Gastrocnemius medialis (tissue), 4 donors: ENCODE measurements around the gene LRRC28. TPM values are rescaled to one million over a fixed set of nuclear protein-coding genes. Genes with fewer than 3 reads are reported as not detected.

Source experiments
- ATAC-seq, 2 donors: fragments of 150-250 bp; one replicate each; pipeline ENCODE4 v1.9.1; 2016
- DNase-seq, 2 donors: peaks; one replicate each; pipeline ENCODE4 v3.0.0-alpha.2; 2019
- H3K27ac ChIP-seq, 4 donors: fragments of 200-600 bp; sonication (generic); 1 replicate in 1 of 4; 2 replicates in 3 of 4; pipeline ENCODE4 v1.5.1; 2016 to 2018; ENCODE audit warnings: mild to moderate bottlenecking in 2 of 4, moderate library complexity in 1 of 4
- H3K27me3 ChIP-seq, 3 donors: fragments of 200-600 bp; sonication (generic) in 2 of 3; 1 replicate in 1 of 3; 2 replicates in 2 of 3; pipeline versions ENCODE4 v1.5.1 to v1.6.0; 2016 to 2019; ENCODE audit warnings: mild to moderate bottlenecking in 1 of 3, moderate library complexity in 1 of 3
- H3K36me3 ChIP-seq, 2 donors: fragments of 200-600 bp; sonication (generic) in 1 of 2; one replicate each; pipeline ENCODE4 v1.5.1; 2017 to 2018
- H3K4me1 ChIP-seq, 2 donors: fragments of 200-600 bp; sonication (generic) in 1 of 2; one replicate each; pipeline ENCODE4 v1.5.1; 2016 to 2017; ENCODE audit warnings: mild to moderate bottlenecking in 2 of 2
- H3K4me3 ChIP-seq, 4 donors: fragments of 200-600 bp; sonication (generic) in 3 of 4; 1 replicate in 1 of 4; 2 replicates in 3 of 4; pipeline ENCODE4 v1.5.1; 2016 to 2019; ENCODE audit warnings: mild to moderate bottlenecking in 2 of 4
- H3K9me3 ChIP-seq, 3 donors: fragments of 200-600 bp; sonication (generic) in 2 of 3; 1 replicate in 1 of 3; 2 replicates in 2 of 3; pipeline ENCODE4 v1.5.1; 2016 to 2019
- POLR2A ChIP-seq, 2 donors: fragments of 450-650 bp; IDR thresholded peaks; one replicate each; pipeline ENCODE4 v1.6.1; 2017; ENCODE audit warnings: antibody characterized with exemption in 2 of 2, mild to moderate bottlenecking in 2 of 2, moderate library complexity in 2 of 2
- in situ Hi-C, 4 donors: fragments of 200-750 bp; cut with MboI; loops; one replicate each; pipeline versions ENCODE4 v1.15.0 to v1.8.0; 2017; ENCODE audit warnings: low sequenced_read_pairs in 4 of 4
- intact Hi-C: fragments of 100-400 bp; cut with DNase I; formaldehyde crosslinking; loops from one replicate; pipeline ENCODE4 v1.15.1; 2023; ENCODE audit warnings: low total_unique reads
- total RNA-seq, 4 donors: library from RNA; depleted of rRNA; stranded (reverse); fragments of >200 nt; gene quantifications; one replicate each; pipeline versions ENCODE4 v1.1.0 to v1.2.3, GENCODE V29; 2016
- TF ChIP-seq, protein P1 (sequence below), 5 experiments: fragments of 450-650 bp in 3 of 5; fragments of 200-600 bp in 2 of 5; sonication (generic) in 2 of 5; IDR thresholded peaks in 4 of 5; conservative IDR thresholded peaks in 1 of 5; 1 replicate in 4 of 5; 2 replicates in 1 of 5; pipeline ENCODE4 v1.5.1; 2016 to 2019; ENCODE audit warnings: antibody characterized with exemption in 5 of 5, mild to moderate bottlenecking in 3 of 5, moderate library complexity in 3 of 5

The LRRC28 gene
- total RNA-seq, 4 donors from 2014 or later = 22.0 to 48.5 (median 36.9) TPM

DNA sequence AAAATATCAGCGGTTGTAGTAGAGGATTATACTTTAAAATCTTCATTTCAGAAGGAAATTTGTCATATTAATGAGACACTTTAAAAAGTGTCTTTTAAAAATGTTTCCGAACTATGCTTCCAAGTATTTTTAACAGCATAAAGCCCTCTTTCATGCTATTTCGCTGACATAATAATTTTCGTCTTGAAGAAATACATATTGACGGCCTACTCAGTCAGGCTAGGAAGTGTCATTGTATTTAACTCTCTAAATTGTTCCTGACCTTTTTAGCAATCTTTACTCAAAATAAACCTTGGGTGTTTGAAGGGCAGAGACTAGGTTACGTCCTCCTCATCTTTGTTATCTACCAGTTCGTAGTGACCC lies 806 bp upstream of the LRRC28 start:
- H3K27ac ChIP-seq = peak overlapping the region; percentile 86 to 96 (median 94)
- in situ Hi-C loops (no loop called here), intact Hi-C loops (loop anchor here (2.0 to 10.0 kb wide), 3 partner anchors 70 to 674 kb away; no protein-coding TSS in a partner anchor)
- peak overlapping the region; percentile 53 to 89 (median 84) for H3K4me3 ChIP-seq
- H3K4me1 ChIP-seq = peaks cover 34 to 40% of the 10 kb centered on the region in 2 donors
- no peaks in the 10 kb centered on the region for H3K36me3 ChIP-seq
- H3K27me3 ChIP-seq = no peaks in the 10 kb centered on the region
- ATAC-seq (no peak), DNase-seq (no peak)
- TF ChIP-seq, protein P1, sequence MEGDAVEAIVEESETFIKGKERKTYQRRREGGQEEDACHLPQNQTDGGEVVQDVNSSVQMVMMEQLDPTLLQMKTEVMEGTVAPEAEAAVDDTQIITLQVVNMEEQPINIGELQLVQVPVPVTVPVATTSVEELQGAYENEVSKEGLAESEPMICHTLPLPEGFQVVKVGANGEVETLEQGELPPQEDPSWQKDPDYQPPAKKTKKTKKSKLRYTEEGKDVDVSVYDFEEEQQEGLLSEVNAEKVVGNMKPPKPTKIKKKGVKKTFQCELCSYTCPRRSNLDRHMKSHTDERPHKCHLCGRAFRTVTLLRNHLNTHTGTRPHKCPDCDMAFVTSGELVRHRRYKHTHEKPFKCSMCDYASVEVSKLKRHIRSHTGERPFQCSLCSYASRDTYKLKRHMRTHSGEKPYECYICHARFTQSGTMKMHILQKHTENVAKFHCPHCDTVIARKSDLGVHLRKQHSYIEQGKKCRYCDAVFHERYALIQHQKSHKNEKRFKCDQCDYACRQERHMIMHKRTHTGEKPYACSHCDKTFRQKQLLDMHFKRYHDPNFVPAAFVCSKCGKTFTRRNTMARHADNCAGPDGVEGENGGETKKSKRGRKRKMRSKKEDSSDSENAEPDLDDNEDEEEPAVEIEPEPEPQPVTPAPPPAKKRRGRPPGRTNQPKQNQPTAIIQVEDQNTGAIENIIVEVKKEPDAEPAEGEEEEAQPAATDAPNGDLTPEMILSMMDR (IDR thresholded peaks at IDR 0.05 in 4 of 5, conservative IDR thresholded peaks at IDR 0.05 in 1 of 5) = no peak
- TF ChIP-seq POLR2A (IDR thresholded peaks at IDR 0.05) = no peak
- no peaks in the 10 kb centered on the region for H3K9me3 ChIP-seq

DNA sequence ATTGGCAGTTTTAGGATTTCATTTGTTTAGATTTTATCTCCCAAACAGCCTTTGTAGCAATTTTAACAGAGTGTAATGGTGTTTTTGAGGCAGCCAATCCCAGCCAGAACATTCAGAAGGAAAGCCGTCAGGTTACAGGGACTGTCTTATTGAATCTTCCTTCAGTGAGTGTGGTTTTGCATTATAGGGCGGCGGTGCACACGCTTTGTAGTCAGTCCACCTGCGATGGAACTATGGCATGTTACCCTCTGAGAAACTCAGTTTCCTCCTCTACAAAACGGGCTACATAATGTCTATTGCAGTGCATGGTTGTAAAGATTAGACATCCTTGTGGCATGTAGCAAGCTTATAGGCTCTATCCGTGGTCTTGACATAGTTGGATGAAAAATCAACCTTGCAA lies 1.0 kb downstream of the LRRC28 start:
- in situ Hi-C loops (no loop called here), intact Hi-C loops (loop anchor here (5.0 to 10.0 kb wide), 2 partner anchors 260 to 672 kb away; no protein-coding TSS in a partner anchor)
- Histone ChIP-seq H3K4me3 (peak overlapping the region; percentile 76 to 89 (median 86)), H3K9me3 (no peaks in the 10 kb centered on the region), H3K36me3 (peaks cover 0 to 12% of the 10 kb centered on the region in 2 donors), H3K4me1 (peaks cover 30 to 36% of the 10 kb centered on the region in 2 donors), H3K27me3 (no peaks in the 10 kb centered on the region), H3K27ac (peak overlapping the region; percentile 93 to 96 (median 96))
- no peak for DNase-seq
- no peak for TF ChIP-seq POLR2A (IDR thresholded peaks at IDR 0.05)
- TF ChIP-seq, protein P1 (IDR thresholded peaks at IDR 0.05 in 4 of 5, conservative IDR thresholded peaks at IDR 0.05 in 1 of 5) = no peak
- ATAC-seq = no peak

DNA sequence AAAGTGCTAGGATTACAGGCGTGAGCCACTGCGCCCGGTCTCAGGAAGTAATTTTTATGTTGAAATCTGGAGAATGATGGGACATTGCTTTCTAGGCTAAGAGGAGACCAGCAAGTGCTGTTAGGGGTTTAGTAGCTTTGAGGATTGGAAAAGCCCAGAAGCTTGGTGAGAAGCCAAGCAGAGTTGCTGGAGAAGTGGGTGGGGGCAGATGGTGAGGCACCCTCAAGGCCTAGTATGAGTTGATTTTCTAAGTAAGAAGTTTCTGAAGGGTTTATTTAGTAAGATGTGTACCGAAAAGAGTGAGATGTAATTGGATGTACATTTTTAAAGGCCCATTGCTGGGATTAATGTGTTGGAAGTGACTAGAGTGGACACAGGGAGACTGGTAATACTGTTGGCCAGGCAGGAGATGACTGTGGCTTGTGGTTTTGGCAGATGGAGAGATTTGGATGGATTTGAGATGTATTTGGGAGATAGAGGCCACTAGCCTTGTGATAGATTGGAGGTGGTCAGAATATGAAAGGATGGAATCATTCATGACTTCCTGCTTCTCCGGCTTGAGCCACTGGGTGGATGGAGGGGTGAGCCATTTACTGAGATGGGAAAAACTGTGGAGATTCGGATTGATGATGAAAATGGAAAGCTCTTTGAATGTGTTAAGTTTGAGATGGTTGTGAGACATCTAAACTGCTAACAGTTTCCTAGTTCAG lies 2.3 kb downstream of the LRRC28 start:
- DNase-seq (no peak), ATAC-seq (no peak)
- TF ChIP-seq POLR2A (IDR thresholded peaks at IDR 0.05) = no peak
- TF ChIP-seq, protein P1 (IDR thresholded peaks at IDR 0.05 in 4 of 5, conservative IDR thresholded peaks at IDR 0.05 in 1 of 5) = no peak
- in situ Hi-C loops = no loop called here
- Histone ChIP-seq H3K4me1 (peaks cover 18 to 24% of the 10 kb centered on the region in 2 donors), H3K27ac (no peak overlapping the region), H3K27me3 (no peaks in the 10 kb centered on the region), H3K4me3 (no peak overlapping the region), H3K36me3 (peaks cover 0 to 16% of the 10 kb centered on the region in 2 donors), H3K9me3 (no peaks in the 10 kb centered on the region)
- intact Hi-C loops = loop anchor here (5.0 to 10.0 kb wide), 2 partner anchors 259 to 671 kb away; no protein-coding TSS in a partner anchor

DNA sequence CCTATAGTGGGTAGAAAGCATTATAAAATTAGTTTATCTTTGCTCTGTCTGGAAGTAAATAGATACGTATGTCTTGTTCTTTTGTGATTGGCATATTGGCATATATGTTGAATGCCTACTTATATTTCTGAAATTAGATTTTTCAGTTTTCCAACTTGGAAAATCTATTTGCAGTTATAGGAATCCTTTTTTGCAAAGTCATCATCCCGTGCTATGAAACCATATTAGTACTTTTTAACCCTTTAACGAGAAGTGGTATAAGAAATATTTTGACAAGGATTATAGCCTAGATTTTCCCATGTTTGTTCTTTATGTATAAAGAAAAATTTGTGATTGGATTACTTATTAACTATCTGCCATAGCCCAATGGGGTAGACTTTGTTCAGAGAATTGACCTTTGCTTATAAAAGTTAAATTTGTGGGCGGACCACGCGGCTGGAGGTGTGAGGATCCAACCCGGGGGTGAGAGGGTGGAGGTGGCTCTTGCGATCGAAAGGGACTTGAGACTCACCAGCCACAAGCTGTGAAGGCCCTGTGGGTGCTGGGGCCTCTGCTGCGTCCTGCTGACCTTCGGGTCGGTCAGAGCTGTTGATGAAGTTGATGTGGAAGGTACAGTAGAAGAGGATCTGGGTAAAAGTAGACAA lies 5.9 kb downstream of the LRRC28 start:
- H3K4me3 ChIP-seq = no peak overlapping the region
- intact Hi-C loops (loop anchor here (10.0 kb wide), 1 partner anchor 668 kb away; no protein-coding TSS in a partner anchor), in situ Hi-C loops (no loop called here)
- peaks cover 2 to 13% of the 10 kb centered on the region in 2 donors for H3K4me1 ChIP-seq
- H3K9me3 ChIP-seq = no peaks in the 10 kb centered on the region
- ATAC-seq = no peak
- no peak for TF ChIP-seq POLR2A (IDR thresholded peaks at IDR 0.05)
- TF ChIP-seq, protein P1 (IDR thresholded peaks at IDR 0.05 in 4 of 5, conservative IDR thresholded peaks at IDR 0.05 in 1 of 5) = no peak
- DNase-seq = no peak
- no peak overlapping the region for H3K27ac ChIP-seq
- H3K36me3 ChIP-seq = peaks cover 0 to 17% of the 10 kb centered on the region in 2 donors
- no peaks in the 10 kb centered on the region for H3K27me3 ChIP-seq
